ENCODE data around the gene TNIK. TPM values are rescaled to one million over a fixed set of nuclear protein-coding genes. Genes with fewer than 3 reads are reported as not detected.

Gene TNIK
- total RNA-seq, 4 donors from 2014 or later, result 1.5 to 20.3 (median 7.7) TPM

DNA sequence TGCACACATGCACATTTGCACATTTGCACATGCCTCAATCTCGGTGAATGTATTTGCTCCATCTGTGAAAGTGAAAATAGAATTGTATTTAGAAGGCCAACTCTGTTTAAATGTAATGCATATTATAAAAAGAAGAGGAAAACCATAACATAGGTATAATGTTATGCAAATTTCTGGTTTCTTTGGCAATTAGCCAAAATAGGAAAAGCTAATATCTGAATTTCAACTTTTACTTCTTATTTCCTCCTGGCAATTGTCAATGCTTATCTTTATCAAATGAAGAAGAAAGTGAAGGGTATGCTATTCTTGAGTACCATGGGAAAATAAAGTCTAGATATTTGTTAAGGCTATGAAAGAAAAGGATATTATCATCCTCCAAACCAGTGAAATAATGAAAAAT is 357.0 kb downstream of the TNIK start:
- TF ChIP-seq POLR2A (IDR thresholded peaks at IDR 0.05), result no peak
- TF ChIP-seq, protein P1, sequence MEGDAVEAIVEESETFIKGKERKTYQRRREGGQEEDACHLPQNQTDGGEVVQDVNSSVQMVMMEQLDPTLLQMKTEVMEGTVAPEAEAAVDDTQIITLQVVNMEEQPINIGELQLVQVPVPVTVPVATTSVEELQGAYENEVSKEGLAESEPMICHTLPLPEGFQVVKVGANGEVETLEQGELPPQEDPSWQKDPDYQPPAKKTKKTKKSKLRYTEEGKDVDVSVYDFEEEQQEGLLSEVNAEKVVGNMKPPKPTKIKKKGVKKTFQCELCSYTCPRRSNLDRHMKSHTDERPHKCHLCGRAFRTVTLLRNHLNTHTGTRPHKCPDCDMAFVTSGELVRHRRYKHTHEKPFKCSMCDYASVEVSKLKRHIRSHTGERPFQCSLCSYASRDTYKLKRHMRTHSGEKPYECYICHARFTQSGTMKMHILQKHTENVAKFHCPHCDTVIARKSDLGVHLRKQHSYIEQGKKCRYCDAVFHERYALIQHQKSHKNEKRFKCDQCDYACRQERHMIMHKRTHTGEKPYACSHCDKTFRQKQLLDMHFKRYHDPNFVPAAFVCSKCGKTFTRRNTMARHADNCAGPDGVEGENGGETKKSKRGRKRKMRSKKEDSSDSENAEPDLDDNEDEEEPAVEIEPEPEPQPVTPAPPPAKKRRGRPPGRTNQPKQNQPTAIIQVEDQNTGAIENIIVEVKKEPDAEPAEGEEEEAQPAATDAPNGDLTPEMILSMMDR (IDR thresholded peaks at IDR 0.05), result no peak
- H3K9me3 ChIP-seq, result no peaks in the 10 kb centered on the region
- H3K4me3 ChIP-seq, result no peak overlapping the region
- no peaks in the 10 kb centered on the region for H3K4me1 ChIP-seq
- no peak overlapping the region for H3K27ac ChIP-seq
- H3K36me3 ChIP-seq, result no peaks in the 10 kb centered on the region
- intact Hi-C loops (cut with DNase I; ENCODE audit: low total_unique reads), result no loop called here
- no peaks in the 10 kb centered on the region for H3K27me3 ChIP-seq
- DNase-seq, result no peak

DNA sequence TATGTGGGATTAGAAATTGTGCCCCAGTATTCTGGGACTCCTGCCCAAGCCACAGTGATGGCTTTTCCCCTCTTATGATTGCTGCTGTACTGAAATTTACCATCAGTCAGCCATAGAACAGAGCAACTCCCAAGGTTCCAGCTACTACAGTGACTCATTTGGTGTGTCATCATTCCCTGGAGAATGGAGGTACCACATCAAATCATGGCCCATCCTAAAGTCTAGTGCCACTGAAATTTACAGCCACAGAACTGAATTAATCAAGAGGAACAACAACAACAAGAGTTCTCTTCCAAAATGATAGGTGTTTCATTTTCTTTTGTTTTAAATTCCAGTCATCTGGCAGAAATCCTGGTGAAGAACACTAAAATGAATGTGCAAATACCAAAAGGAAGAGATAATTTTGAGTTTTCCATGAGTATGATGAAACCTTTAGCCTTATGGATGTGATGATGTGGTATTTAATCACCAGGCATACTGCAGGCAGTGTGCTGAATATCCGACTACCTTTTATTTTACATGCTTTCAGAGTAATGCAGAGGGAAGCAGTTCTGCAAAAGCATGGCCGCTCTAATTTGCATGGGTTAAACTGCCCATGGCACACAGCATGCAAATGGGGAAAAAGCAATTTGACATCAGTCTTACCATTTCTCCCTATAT is 358.1 kb downstream of the TNIK start:
- no peaks in the 10 kb centered on the region for H3K27me3 ChIP-seq
- TF ChIP-seq, protein P1 (IDR thresholded peaks at IDR 0.05), result no peak
- TF ChIP-seq POLR2A (IDR thresholded peaks at IDR 0.05), result no peak
- H3K9me3 ChIP-seq, result no peaks in the 10 kb centered on the region
- no peaks in the 10 kb centered on the region for H3K4me1 ChIP-seq
- H3K4me3 ChIP-seq, result no peak overlapping the region
- DNase-seq, result no peak
- intact Hi-C loops (cut with DNase I; ENCODE audit: low total_unique reads), result no loop called here
- H3K36me3 ChIP-seq, result no peaks in the 10 kb centered on the region
- no peak overlapping the region for H3K27ac ChIP-seq

DNA sequence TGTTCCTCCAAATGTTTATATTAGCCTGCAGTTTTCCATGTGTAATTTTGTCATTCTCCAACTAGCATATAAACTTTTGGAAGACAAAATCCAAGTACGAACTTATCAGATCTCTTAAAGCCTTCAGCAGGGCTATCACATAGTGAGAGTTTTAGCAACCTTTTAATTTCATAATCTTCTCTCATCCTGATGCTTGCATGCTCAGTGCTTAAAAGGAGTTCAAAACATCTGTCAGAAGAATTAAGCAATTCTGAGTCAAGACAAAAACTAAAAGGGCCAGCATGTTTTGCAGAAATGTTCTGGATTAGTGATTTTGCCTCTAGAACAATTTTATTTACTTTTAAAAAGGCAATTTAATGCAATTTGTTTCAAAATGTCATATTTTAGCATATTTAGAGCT is 360.3 kb downstream of the TNIK start:
- Histone ChIP-seq H3K36me3 (no peaks in the 10 kb centered on the region), H3K27me3 (no peaks in the 10 kb centered on the region), H3K4me3 (no peak overlapping the region), H3K4me1 (no peaks in the 10 kb centered on the region), H3K27ac (no peak overlapping the region), H3K9me3 (no peaks in the 10 kb centered on the region)
- no peak for DNase-seq
- TF ChIP-seq, protein P1 (IDR thresholded peaks at IDR 0.05), result no peak
- no peak for TF ChIP-seq POLR2A (IDR thresholded peaks at IDR 0.05)
- intact Hi-C loops (cut with DNase I; ENCODE audit: low total_unique reads), result no loop called here

DNA sequence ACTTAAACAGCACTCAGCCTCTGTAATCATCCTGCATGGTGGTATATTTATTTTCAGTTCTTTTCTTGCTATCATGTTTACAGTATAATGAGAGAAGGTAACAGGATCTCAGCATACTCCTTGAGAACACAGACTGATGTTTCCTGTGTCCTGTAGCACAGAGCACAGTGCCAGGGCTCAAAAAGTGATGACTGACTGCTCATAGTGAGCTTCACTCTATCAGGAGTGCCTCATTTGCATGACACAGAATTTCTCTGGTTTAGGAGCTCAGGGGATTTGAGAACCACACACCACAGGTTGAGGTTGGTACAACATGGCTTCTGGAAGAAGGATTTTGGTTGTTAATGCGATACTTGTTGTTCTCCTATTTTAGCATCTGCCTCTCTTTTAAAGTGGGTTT is 365.1 kb downstream of the TNIK start:
- intact Hi-C loops (cut with DNase I; ENCODE audit: low total_unique reads), result no loop called here

DNA sequence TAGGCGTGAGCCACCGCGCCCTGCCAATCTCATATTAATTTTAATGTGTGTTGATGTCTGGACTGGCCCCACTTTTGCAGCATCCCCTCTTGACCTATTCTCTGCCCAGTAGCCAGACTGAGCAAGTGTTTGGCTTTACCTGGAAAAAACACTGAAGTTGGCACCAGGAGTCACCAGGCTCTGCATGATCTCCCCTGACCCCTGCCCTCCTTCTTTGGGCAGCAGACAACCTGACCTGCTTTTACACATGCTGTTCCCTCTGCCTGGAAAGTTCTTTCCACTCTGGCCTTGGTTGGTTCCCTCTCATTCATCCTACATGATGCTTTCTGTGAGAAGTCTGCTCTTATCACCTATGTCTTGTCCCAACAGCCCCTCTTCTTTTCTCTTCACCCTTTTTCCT is 365.8 kb downstream of the TNIK start:
- Histone ChIP-seq H3K4me3 (no peak overlapping the region), H3K27ac (no peak overlapping the region), H3K9me3 (no peaks in the 10 kb centered on the region), H3K4me1 (no peaks in the 10 kb centered on the region), H3K36me3 (no peaks in the 10 kb centered on the region), H3K27me3 (no peaks in the 10 kb centered on the region)
- TF ChIP-seq POLR2A (IDR thresholded peaks at IDR 0.05), result no peak
- TF ChIP-seq, protein P1 (IDR thresholded peaks at IDR 0.05), result no peak
- no peak for DNase-seq
- intact Hi-C loops (cut with DNase I; ENCODE audit: low total_unique reads), result no loop called here

More for the DNA sequence above, 365.1 kb downstream of the TNIK start:
- H3K4me1 ChIP-seq, result no peaks in the 10 kb centered on the region
- no peak overlapping the region for H3K4me3 ChIP-seq
- TF ChIP-seq POLR2A (IDR thresholded peaks at IDR 0.05), result no peak
- TF ChIP-seq, protein P1 (IDR thresholded peaks at IDR 0.05), result no peak
- H3K27me3 ChIP-seq, result no peaks in the 10 kb centered on the region
- no peak overlapping the region for H3K27ac ChIP-seq
- H3K9me3 ChIP-seq, result no peaks in the 10 kb centered on the region
- no peak for DNase-seq
- H3K36me3 ChIP-seq, result no peaks in the 10 kb centered on the region

Data from uterus (tissue), 4 donors.